IMR-90 (cell line): ENCODE measurements around the gene DOHH. TPM values are rescaled to one million over a fixed set of nuclear protein-coding genes. Genes with fewer than 3 reads are reported as not detected.

Source experiments
- ATAC-seq: fragments of 200-7000 bp; cut with Tn5 transposase; 2 replicates; pipeline ENCODE4 v1.9.1; 2020; ENCODE audit warnings: low read depth, mild to moderate bottlenecking, moderate library complexity
- BruUV-seq: library from RNA; stranded (reverse); fragments of 400-500 nt; replicated peaks from 2 replicates; lab custom pipeline; 2021; lab: Mats Ljungman, UMichigan
- CTCF ChIA-PET: fragments of 300-600 bp; formaldehyde crosslinking; extraction: SDS; loops from one replicate; lab custom pipeline; 2021; ENCODE audit warnings: antibody characterized with exemption; lab: Yijun Ruan, JAX
- POLR2A ChIA-PET: fragments of 300-600 bp; sonication (Branson Sonifier 250); formaldehyde crosslinking; loops from one replicate; lab custom pipeline; 2022; ENCODE audit warnings: antibody characterized with exemption; ENCODE audit not compliant: unreplicated experiment; lab: Charles Lee
- DNase-seq: peaks from one replicate; pipeline ENCODE4 v3.0.0; 2013
- H2AFZ ChIP-seq: replicated peaks from 2 replicates; pipeline ENCODE3; 2013; ENCODE audit warnings: low read length, mild to moderate bottlenecking; ENCODE audit not compliant: poor library complexity
- H2AK5ac ChIP-seq: 2 replicates; pipeline ENCODE4 v1.6.1; 2013; ENCODE audit warnings: low read depth, low read length, inconsistent platforms
- H2AK9ac ChIP-seq: replicated peaks from 2 replicates; pipeline ENCODE3; 2013; ENCODE audit warnings: mild to moderate bottlenecking, low read depth, low read length, moderate library complexity; ENCODE audit not compliant: poor library complexity
- H2BK120ac ChIP-seq: 2 replicates; pipeline ENCODE4 v1.6.1; 2013; ENCODE audit warnings: low read depth, low read length, inconsistent platforms
- H2BK15ac ChIP-seq: 3 replicates; pipeline ENCODE4 v1.6.1; 2013; ENCODE audit warnings: low read depth, low read length, inconsistent platforms
- H2BK20ac ChIP-seq: 2 replicates; pipeline ENCODE4 v1.6.1; 2013; ENCODE audit warnings: low read depth, mild to moderate bottlenecking, inconsistent platforms, low read length, moderate library complexity
- H2BK5ac ChIP-seq: 2 replicates; pipeline ENCODE4 v1.6.1; 2013; ENCODE audit warnings: mild to moderate bottlenecking, low read depth, low read length, inconsistent platforms; ENCODE audit not compliant: poor library complexity, severe bottlenecking
- H3K14ac ChIP-seq: replicated peaks from 2 replicates; pipeline ENCODE4 v1.6.1; 2013; ENCODE audit warnings: low read depth, low read length, inconsistent platforms
- H3K18ac ChIP-seq: 2 replicates; pipeline ENCODE4 v1.6.1; 2013; ENCODE audit warnings: low read depth, low read length, control low read depth
- H3K23ac ChIP-seq: 2 replicates; pipeline ENCODE4 v1.6.1; 2013; ENCODE audit warnings: low read depth, low read length, inconsistent platforms
- H3K27ac ChIP-seq: 2 replicates; pipeline ENCODE4 v1.5.1; 2013; ENCODE audit warnings: mild to moderate bottlenecking, control low read depth, low read length; ENCODE audit not compliant: insufficient read depth
- H3K27me3 ChIP-seq: 2 replicates; pipeline ENCODE4 v1.6.1; 2013; ENCODE audit warnings: low read length; ENCODE audit not compliant: control insufficient read depth, insufficient read depth
- H3K36me3 ChIP-seq: 2 replicates; pipeline ENCODE4 v1.6.1; 2013; ENCODE audit warnings: low read length, mixed read lengths; ENCODE audit not compliant: control insufficient read depth, insufficient read depth
- H3K4ac ChIP-seq: 2 replicates; pipeline ENCODE4 v1.6.1; 2013; ENCODE audit warnings: low read depth, low read length, inconsistent platforms
- H3K4me1 ChIP-seq: 2 replicates; pipeline ENCODE4 v1.6.1; 2013; ENCODE audit warnings: low read length, mixed read lengths; ENCODE audit not compliant: control insufficient read depth, insufficient read depth
- H3K4me2 ChIP-seq: 2 replicates; pipeline ENCODE4 v1.6.1; 2013; ENCODE audit warnings: low read depth, mild to moderate bottlenecking, control low read depth, low read length, moderate library complexity
- H3K4me3 ChIP-seq: 2 replicates; pipeline ENCODE4 v1.5.1; 2013; ENCODE audit warnings: low read depth, mild to moderate bottlenecking, control low read depth, low read length, moderate library complexity; ENCODE audit not compliant: insufficient read depth
- H3K56ac ChIP-seq: 2 replicates; pipeline ENCODE4 v1.6.1; 2013; ENCODE audit warnings: low read length, inconsistent platforms; ENCODE audit not compliant: insufficient read depth; ENCODE audit errors: extremely low read depth
- H3K79me1 ChIP-seq, 2 experiments: 2 replicates each; pipeline ENCODE4 v1.6.1; 2013; ENCODE audit warnings: low read length in 2 of 2, inconsistent platforms in 1 of 2, low read depth in 1 of 2
- H3K9ac ChIP-seq: 2 replicates; pipeline ENCODE4 v1.6.1; 2013; ENCODE audit warnings: low read depth, low read length, control low read depth
- H3K9me1 ChIP-seq: 2 replicates; pipeline ENCODE4 v1.6.1; 2013; ENCODE audit warnings: low read length, inconsistent platforms; ENCODE audit not compliant: insufficient read depth
- H3K9me3 ChIP-seq: 2 replicates; pipeline ENCODE4 v1.6.1; 2013; ENCODE audit warnings: low read length; ENCODE audit not compliant: control insufficient read depth, insufficient read depth
- H4K20me1 ChIP-seq: 2 replicates; pipeline ENCODE4 v1.6.1; 2013; ENCODE audit warnings: low read length, inconsistent platforms; ENCODE audit not compliant: insufficient read depth
- H4K5ac ChIP-seq: 2 replicates; pipeline ENCODE4 v1.6.1; 2013; ENCODE audit warnings: mild to moderate bottlenecking, low read depth, low read length, control low read depth
- H4K8ac ChIP-seq, 2 experiments: 2 replicates each; pipeline ENCODE4 v1.6.1; 2013; ENCODE audit warnings: low read depth in 2 of 2, low read length in 2 of 2, control low read depth in 1 of 2, inconsistent platforms in 1 of 2
- H4K91ac ChIP-seq: 2 replicates; pipeline ENCODE4 v1.6.1; 2013; ENCODE audit warnings: low read depth, low read length, inconsistent platforms; ENCODE audit not compliant: insufficient read depth
- BHLHE40 ChIP-seq: fragments of 150-350 bp; IDR thresholded peaks from 2 replicates; pipeline ENCODE4 v1.6.1; 2016; ENCODE audit warnings: mild to moderate bottlenecking, low read depth, low read length
- CEBPB ChIP-seq: IDR thresholded peaks from 2 replicates; pipeline ENCODE4 v1.6.1; 2012; ENCODE audit warnings: low read depth, low read length, improper control_type of control experiment
- CHD1 ChIP-seq: IDR thresholded peaks from 2 replicates; pipeline ENCODE4 v1.6.1; 2012; ENCODE audit warnings: low read depth, low read length, improper control_type of control experiment
- CTCF ChIP-seq: conservative IDR thresholded peaks from 2 replicates; pipeline ENCODE4 v1.5.1; 2012; ENCODE audit warnings: mild to moderate bottlenecking, low read depth, low read length, improper control_type of control experiment
- ELK1 ChIP-seq: fragments of 150-350 bp; IDR thresholded peaks from 2 replicates; pipeline ENCODE4 v1.6.1; 2016; ENCODE audit warnings: low read depth, mild to moderate bottlenecking, low read length, moderate library complexity, borderline replicate concordance
- FOS ChIP-seq: fragments of 150-350 bp; IDR thresholded peaks from 2 replicates; pipeline ENCODE4 v1.6.1; 2016; ENCODE audit warnings: low read depth, low read length
- MAFK ChIP-seq: IDR thresholded peaks from 2 replicates; pipeline ENCODE4 v1.6.1; 2012; ENCODE audit warnings: low read depth, low read length, improper control_type of control experiment
- MAZ ChIP-seq: IDR thresholded peaks from 2 replicates; pipeline ENCODE4 v1.6.1; 2012; ENCODE audit warnings: low read depth, mild to moderate bottlenecking, low read length, improper control_type of control experiment, moderate library complexity, borderline replicate concordance
- MXI1 ChIP-seq: IDR thresholded peaks from 2 replicates; pipeline ENCODE4 v1.6.1; 2012; ENCODE audit warnings: low read depth, mild to moderate bottlenecking, low read length, moderate library complexity, borderline replicate concordance
- NFE2L2 ChIP-seq: fragments of 150-350 bp; IDR thresholded peaks from 2 replicates; pipeline ENCODE4 v1.6.1; 2016; ENCODE audit warnings: low read depth, mild to moderate bottlenecking, low read length
- POLR2A ChIP-seq: IDR thresholded peaks from 2 replicates; pipeline ENCODE4 v1.6.1; 2012; ENCODE audit warnings: mild to moderate bottlenecking, low read depth, low read length
- RAD21 ChIP-seq: IDR thresholded peaks from 2 replicates; pipeline ENCODE4 v1.6.1; 2012; ENCODE audit warnings: low read length, improper control_type of control experiment
- RCOR1 ChIP-seq: IDR thresholded peaks from 2 replicates; pipeline ENCODE4 v1.6.1; 2012; ENCODE audit warnings: mild to moderate bottlenecking, low read length, improper control_type of control experiment; ENCODE audit not compliant: insufficient replicate concordance
- RFX5 ChIP-seq: IDR thresholded peaks from 2 replicates; pipeline ENCODE4 v1.8.0; 2012; ENCODE audit warnings: low read depth, mild to moderate bottlenecking, low read length, moderate library complexity
- SMC3 ChIP-seq: fragments of 150-350 bp; IDR thresholded peaks from 2 replicates; pipeline ENCODE4 v1.6.1; 2016; ENCODE audit warnings: low read depth, mild to moderate bottlenecking, antibody characterized with exemption, low read length, moderate library complexity
- WGBS, 2 experiments: methylation state at CpG; one replicate each; pipeline versions ENCODE4 v1.1.5 to v1.1.7; 2013; ENCODE audit warnings: missing lambda C conversion rate in 2 of 2; ENCODE audit not compliant: insufficient read length in 1 of 2; ENCODE audit errors: extremely low coverage in 2 of 2; 5-methylcytosine and 5-hydroxymethylcytosine counted together
- dilution Hi-C: fragments of 300-500 bp; cut with HindIII; formaldehyde crosslinking; loops from one replicate; pipeline ENCODE4 v1.14.3; 2018; ENCODE audit warnings: low sequenced_read_pairs; ENCODE audit not compliant: unreplicated experiment
- in situ Hi-C: fragments of 300-500 bp; cut with MboI; formaldehyde crosslinking; loops from 3 replicates; pipeline ENCODE4 v1.14.3; 2019; ENCODE audit warnings: low sequenced_read_pairs, inconsistent platforms, mixed read lengths
- intact Hi-C: fragments of 100-400 bp; cut with micrococcal nuclease; formaldehyde crosslinking; loops from 2 replicates; pipeline ENCODE4 v1.10.0; 2022
- polyA plus RNA-seq, 3 experiments: library from polyadenylated mRNA; depleted of rRNA; stranded (reverse); fragments of >200 nt; gene quantifications; 2 replicates each; pipeline ENCODE4 v1.2.3, GENCODE V29; 2012; ENCODE audit warnings: low replicate concordance in 1 of 3
- total RNA-seq: library from RNA; depleted of rRNA; stranded (reverse); fragments of >200 nt; gene quantifications from 2 replicates; pipeline ENCODE4 v1.2.3, GENCODE V29; 2012
- TF ChIP-seq, protein P1 (sequence below): fragments of 150-350 bp; IDR thresholded peaks from 2 replicates; pipeline ENCODE4 v1.6.1; 2017; ENCODE audit warnings: mild to moderate bottlenecking, antibody characterized with exemption, low read length, low read depth

The DOHH gene
- total and polyA plus RNA-seq, 2 of the 4 experiments (the other 2 are of a cell fraction) = 3.2 to 9.2 TPM

GRCh38 chr19:3535981-3536380, 35.5 kb upstream of the DOHH start:
- no peak overlapping the region for H2BK5ac ChIP-seq
- H3K9me1 ChIP-seq = no peaks in the 10 kb centered on the region
- H3K4me2 ChIP-seq = no peak overlapping the region
- TF ChIP-seq ELK1 (no peak), FOS (no peak), MXI1 (no peak), POLR2A (no peak), SMC3 (no peak), RCOR1 (no peak), CEBPB (no peak), RAD21 (no peak), RFX5 (no peak), CHD1 (no peak), MAFK (no peak), CTCF (no peak), BHLHE40 (no peak), MAZ (no peak), NFE2L2 (no peak)
- TF ChIP-seq, protein P1, sequence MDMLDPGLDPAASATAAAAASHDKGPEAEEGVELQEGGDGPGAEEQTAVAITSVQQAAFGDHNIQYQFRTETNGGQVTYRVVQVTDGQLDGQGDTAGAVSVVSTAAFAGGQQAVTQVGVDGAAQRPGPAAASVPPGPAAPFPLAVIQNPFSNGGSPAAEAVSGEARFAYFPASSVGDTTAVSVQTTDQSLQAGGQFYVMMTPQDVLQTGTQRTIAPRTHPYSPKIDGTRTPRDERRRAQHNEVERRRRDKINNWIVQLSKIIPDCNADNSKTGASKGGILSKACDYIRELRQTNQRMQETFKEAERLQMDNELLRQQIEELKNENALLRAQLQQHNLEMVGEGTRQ = no peak
- ChIA-PET POLR2A (no interaction called here), CTCF (no interaction called here)
- H3K79me1 ChIP-seq = peaks cover 9 to 31% of the 10 kb centered on the region in 2 experiments; a peak in 3 of 4 replicates
- no peak overlapping the region for H3K4me3 ChIP-seq
- no CpG with 5 or more reads among the region's 10 CpGs for WGBS, 2 experiments
- in situ Hi-C loops = no loop called here
- no peak overlapping the region for H4K5ac ChIP-seq
- no peak overlapping the region for H2BK120ac ChIP-seq
- no peak overlapping the region for H3K56ac ChIP-seq
- H2AFZ ChIP-seq = no peak overlapping the region
- no peak overlapping the region for H3K9ac ChIP-seq
- H3K18ac ChIP-seq = no peak overlapping the region
- DNase-seq = no peak
- dilution Hi-C loops = no loop called here
- H3K9me3 ChIP-seq = no peaks in the 10 kb centered on the region
- no peak overlapping the region for H4K8ac ChIP-seq
- intact Hi-C loops = no loop called here
- H3K27ac ChIP-seq = no peak overlapping the region
- BruUV-seq = no TSS peak
- no peak overlapping the region for H3K23ac ChIP-seq
- no peak overlapping the region for H2BK15ac ChIP-seq
- no peak overlapping the region for H2AK9ac ChIP-seq
- H4K20me1 ChIP-seq = peaks cover 30% of the 10 kb centered on the region
- peaks cover 54% of the 10 kb centered on the region for H3K36me3 ChIP-seq
- H2BK20ac ChIP-seq = no peak overlapping the region
- ATAC-seq = no peak
- H3K4ac ChIP-seq = no peak overlapping the region
- H4K91ac ChIP-seq = no peak overlapping the region
- no peaks in the 10 kb centered on the region for H3K4me1 ChIP-seq
- no peak overlapping the region for H2AK5ac ChIP-seq
- H3K27me3 ChIP-seq = no peaks in the 10 kb centered on the region
- H3K14ac ChIP-seq = no peak overlapping the region
